Fibroblast of skin of scalp (primary cell): ENCODE results near the gene TOP3A.

Experiments
- DNase-seq: peaks from one replicate; pipeline ENCODE4 v3.0.0-alpha.2; 2013

The TOP3A gene

GRCh38 chr17:18270046-18270931, 44.5 kb downstream of the TOP3A start:
- no peak for DNase-seq

DNA sequence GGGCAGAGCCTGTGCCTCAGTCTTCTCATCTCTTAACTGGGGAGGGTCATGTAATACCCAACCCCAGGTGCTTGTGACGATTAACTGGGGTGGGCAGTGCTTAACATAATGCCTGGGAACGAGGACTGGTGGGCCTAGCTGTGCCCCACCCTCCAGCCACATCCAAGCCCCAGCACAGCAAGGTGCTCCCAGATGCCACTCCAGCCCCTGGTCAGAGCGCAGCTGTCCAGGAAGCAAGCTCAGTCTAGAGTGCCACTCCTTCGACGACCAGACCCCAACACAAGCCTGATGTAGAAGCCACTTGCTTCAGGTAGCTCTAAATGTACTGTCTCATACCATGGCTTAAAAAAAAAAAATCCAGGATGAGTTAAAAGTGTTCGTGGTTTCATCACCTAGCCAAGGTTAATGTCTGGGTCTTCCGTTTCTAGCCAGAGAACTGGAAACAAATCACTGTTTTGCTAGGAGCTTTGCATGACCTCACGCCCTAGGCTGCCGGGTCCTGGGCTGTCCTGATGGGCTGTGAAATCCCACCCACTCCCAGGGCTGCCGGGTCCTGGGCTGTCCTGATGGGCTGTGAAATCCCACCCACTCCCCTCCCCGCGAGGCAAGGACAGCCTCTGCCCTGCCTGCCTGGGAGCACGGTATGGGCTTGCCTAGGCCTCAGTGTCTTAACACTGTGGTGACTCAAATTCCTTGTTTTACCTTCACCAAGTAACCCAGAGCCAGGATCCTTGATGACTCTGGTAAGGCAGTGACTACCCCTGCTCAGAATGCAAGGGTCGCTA, 46.7 kb downstream of the TOP3A start:
- peak; percentile 50 for DNase-seq

DNA sequence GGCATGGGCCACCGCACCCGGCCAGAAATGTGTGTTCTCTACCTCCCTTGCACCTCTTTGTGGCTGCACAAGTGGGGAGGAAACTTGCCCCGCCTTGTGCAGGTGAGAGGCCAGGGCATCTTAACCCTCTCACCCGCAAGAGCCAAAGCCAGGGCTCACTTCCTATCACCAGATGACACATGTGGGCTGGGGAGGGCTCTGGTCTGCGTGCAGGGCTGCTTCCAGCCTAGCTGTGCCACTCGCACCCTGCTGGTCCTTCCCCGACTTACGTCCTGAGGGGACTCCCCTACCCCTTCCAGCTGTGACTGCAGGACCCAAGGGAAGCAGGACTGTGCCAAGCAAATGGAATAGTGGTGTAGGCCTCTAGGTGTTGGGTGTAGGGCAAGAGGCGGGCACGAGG, 47.4 kb downstream of the TOP3A start:
- no peak for DNase-seq

GRCh38 chr17:18263885-18264682, 50.7 kb downstream of the TOP3A start:
- DNase-seq, result no peak

GRCh38 chr17:18262641-18263040, 52.2 kb downstream of the TOP3A start:
- no peak for DNase-seq

GRCh38 chr17:18262111-18262510, 52.7 kb downstream of the TOP3A start:
- DNase-seq, result no peak

GRCh38 chr17:18261659-18262058, 53.1 kb downstream of the TOP3A start:
- no peak for DNase-seq

DNA sequence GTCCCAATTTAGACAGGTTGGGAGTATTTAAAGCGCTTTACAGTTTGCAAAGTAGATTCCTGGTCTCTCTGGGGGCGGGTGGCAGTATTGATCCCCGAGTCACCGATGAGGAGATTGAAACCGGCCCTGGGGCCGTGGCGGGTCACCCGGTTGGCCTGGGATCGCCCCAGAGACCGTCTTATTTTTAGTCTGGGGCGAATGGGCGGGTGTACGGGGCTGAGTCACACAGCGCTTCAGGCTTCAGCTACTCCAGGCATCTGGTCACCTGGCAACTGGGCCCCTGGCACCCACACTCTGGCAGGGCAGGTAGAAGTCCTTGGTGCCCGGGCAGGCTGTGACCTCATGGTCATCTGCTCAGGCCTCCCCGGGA, 53.7 kb downstream of the TOP3A start:
- DNase-seq, result no peak

- peak; percentile 92 for DNase-seq
Measured at GRCh38 chr17:18260332-18261145, 54.3 kb downstream of the TOP3A start, which contains the start of gene MIEF2. MIEF2 (plus strand) TSS chr17:18260662; CDS start chr17:18262721, 2,059 bp downstream.

- DNase-seq, result no peak
Measured at GRCh38 chr17:18259621-18260331, 55.0 kb downstream of the TOP3A start.

DNA sequence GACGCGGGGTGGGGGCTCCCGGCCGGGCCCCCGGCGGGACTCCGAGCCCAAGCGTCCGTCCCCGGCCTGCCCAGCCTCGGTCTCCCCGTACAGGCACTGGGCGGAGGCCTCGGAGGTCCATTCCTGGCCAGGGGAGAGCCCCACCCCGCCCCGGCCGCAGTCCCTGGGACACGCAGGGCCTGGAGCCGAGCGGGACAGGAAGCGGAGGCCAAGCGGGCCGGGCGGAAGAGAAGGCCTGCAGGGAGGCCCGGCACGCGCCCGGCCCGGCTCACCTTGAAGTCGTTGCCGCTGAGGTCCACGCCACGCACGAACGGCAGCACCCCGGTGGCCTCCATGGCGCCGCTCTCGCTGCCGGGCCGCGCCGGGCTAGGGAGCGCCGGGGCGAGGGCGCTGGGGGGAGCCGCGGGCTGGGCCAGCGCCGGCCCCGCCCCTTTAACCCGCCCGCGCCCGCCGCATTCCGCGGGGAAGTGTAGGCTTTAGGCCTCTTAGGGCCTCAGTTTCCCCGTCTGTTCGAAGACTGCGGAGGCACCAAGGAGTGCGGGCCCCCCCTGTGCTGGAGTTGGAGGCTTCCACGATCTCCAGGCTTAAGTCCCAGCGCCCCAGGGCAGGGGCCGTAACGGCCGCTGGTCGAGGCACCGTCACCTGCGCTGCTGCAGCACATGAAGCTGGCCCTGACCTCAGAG, 56.3 kb downstream of the TOP3A start, which contains the start of gene FLII:
Gene FLII (minus strand): TSS at position 383 of the 683 bp plus-strand sequence. CDS start 48 bp downstream, at position 335.
- DNase-seq, result peak; percentile 34

DNA sequence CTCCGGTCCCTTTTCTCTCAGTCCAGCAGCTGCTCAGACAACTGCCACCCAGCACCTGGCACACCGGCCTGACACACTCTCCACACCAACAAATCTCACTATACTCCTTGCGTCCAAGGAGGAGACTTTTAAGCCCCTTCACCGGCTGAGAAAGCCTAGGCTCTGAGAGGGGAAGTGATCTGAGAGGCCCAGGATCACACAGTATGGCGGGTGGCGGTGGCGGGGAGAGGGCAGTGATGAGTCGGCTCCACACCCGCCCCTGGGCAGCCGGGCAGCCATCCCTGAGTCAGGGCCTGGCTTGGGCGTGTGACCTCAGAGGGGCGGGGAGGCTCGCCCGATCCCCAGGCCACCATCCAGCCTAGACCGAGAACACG, 56.8 kb downstream of the TOP3A start:
- DNase-seq, result peak; percentile 51

- DNase-seq, result no peak
Measured at GRCh38 chr17:18257268-18257981, 57.4 kb downstream of the TOP3A start.

DNA sequence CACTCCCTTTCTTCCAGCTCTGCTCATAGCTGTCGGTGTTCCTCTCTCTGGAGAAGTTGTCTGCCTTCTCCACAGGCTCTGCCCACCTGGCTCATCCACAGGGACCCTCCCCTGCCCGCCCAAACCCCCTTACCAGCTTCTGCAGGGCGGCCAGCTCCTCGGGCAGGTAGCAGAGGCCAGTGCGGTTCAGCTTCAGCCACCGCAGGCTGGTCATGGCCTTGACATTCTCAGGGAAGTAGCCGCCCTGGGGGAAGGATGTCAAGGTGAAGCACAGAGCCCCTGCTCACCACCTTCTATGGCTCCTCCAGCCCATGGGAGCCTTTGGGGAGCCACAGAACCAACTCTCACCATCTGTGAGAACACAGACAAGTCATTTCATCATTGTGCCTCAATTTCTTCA, 58.0 kb downstream of the TOP3A start:
- DNase-seq, result no peak

- no peak for DNase-seq
Measured at GRCh38 chr17:18256351-18256750, 58.4 kb downstream of the TOP3A start.

DNA sequence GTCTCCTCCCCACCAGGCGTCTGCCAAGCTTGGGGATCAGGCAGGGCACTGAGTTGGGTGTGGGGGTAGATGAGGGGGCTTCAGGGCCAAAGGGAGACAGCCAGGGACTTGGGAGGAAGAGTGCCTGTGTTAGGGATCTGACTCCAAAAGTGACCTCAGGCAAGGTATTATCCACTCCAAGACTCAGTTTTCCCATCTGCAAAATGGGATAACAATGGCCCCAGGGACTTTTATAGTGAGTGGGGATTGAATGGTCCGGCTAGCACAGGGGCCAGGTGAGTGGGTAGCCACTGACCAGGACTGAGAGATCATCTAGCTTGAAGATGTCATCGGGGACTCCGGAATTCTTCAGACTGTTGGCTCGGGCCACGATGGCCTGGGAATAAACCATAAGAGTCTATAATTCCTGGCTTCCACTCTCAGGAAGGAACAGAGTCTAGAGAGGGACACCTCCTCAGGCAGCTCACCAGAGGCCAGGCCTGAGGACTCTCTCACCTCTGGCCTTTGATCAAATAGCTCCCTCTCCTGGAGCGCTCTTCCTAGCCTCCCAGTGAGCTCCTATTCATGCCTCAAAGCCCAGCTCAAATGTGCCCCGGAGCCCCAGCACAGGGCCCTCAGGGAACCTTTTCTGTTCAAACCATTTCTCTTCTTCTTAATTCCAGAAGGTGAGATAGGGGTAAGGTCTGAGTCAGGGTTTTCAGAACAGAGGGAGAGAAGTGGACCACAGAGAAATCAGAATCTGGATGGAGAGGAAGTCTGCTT, 59.7 kb downstream of the TOP3A start:
- DNase-seq, result no peak

- DNase-seq, result no peak
Measured at GRCh38 chr17:18253947-18254821, 60.6 kb downstream of the TOP3A start.
